Karpas-422 (cell line): ENCODE measurements around the gene IFI16. TPM values are rescaled to one million over a fixed set of nuclear protein-coding genes. Genes with fewer than 3 reads are reported as not detected.
"Not testable (repeated sequence)": the region's sequence is repeated elsewhere in the genome, so short reads cannot be mapped to it uniquely, and the experiment has no call there.

Experiments used
- DNase-seq: peaks from one replicate; pipeline ENCODE4 v3.0.0-alpha.2; 2015
- H2AFZ ChIP-seq: fragments of 200-600 bp; sonication (generic); 2 replicates; pipeline ENCODE4 v1.6.1; 2014; ENCODE audit warnings: antibody characterized with exemption, low read length, mixed read lengths
- H3K27ac ChIP-seq: fragments of 200-600 bp; sonication (generic); 2 replicates; pipeline ENCODE4 v1.5.1; 2014; ENCODE audit warnings: mild to moderate bottlenecking, low read length, moderate library complexity
- H3K27me3 ChIP-seq: fragments of 200-600 bp; sonication (generic); 2 replicates; pipeline ENCODE4 v1.6.1; 2014; ENCODE audit warnings: low read length, mixed read lengths
- H3K36me3 ChIP-seq: fragments of 200-600 bp; sonication (generic); 2 replicates; pipeline ENCODE4 v1.6.1; 2014; ENCODE audit warnings: low read length, mixed read lengths; ENCODE audit not compliant: insufficient read depth
- H3K4me1 ChIP-seq: fragments of 200-600 bp; sonication (generic); 2 replicates; pipeline ENCODE4 v1.6.1; 2014; ENCODE audit warnings: mild to moderate bottlenecking, low read length, mixed read lengths
- H3K4me2 ChIP-seq: fragments of 200-600 bp; sonication (generic); 2 replicates; pipeline ENCODE4 v1.6.1; 2014; ENCODE audit warnings: low read length, low read depth, mild to moderate bottlenecking; ENCODE audit not compliant: poor library complexity, severe bottlenecking
- H3K4me3 ChIP-seq: fragments of 200-600 bp; sonication (generic); 2 replicates; pipeline ENCODE4 v1.5.1; 2014; ENCODE audit warnings: mild to moderate bottlenecking, antibody characterized with exemption, low read length, mixed read lengths
- H3K79me2 ChIP-seq: fragments of 200-600 bp; sonication (generic); 2 replicates; pipeline ENCODE4 v1.6.1; 2014; ENCODE audit warnings: mild to moderate bottlenecking, low read length, mixed read lengths
- H3K9ac ChIP-seq: fragments of 200-600 bp; sonication (generic); 2 replicates; pipeline ENCODE4 v1.6.0; 2014; ENCODE audit warnings: low read length
- H3K9me2 ChIP-seq: fragments of 200-600 bp; sonication (generic), shearing (Covaris generic); replicated peaks from 2 replicates; pipeline ENCODE4 v1.6.0; 2014; ENCODE audit warnings: mild to moderate bottlenecking, low read length, moderate library complexity; ENCODE audit not compliant: insufficient read depth
- H3K9me3 ChIP-seq: fragments of 300-700, 200-600 bp; sonication (generic); 2 replicates; pipeline ENCODE4 v1.6.1; 2014; ENCODE audit warnings: low read length, mixed read lengths
- H4K20me1 ChIP-seq: fragments of 200-600 bp; sonication (generic); 2 replicates; pipeline ENCODE4 v1.6.1; 2014; ENCODE audit warnings: mild to moderate bottlenecking, antibody characterized with exemption, low read length, low read depth; ENCODE audit not compliant: insufficient read depth
- total RNA-seq: library from RNA; depleted of rRNA; stranded (reverse); fragments of >200 nt; shearing (Covaris generic); gene quantifications from 2 replicates; pipeline ENCODE4 v1.2.3, GENCODE V29; 2014; ENCODE audit warnings: low replicate concordance

IFI16 gene
- total RNA-seq, 1 experiment from 2014 or later: 36.3 TPM

DNA sequence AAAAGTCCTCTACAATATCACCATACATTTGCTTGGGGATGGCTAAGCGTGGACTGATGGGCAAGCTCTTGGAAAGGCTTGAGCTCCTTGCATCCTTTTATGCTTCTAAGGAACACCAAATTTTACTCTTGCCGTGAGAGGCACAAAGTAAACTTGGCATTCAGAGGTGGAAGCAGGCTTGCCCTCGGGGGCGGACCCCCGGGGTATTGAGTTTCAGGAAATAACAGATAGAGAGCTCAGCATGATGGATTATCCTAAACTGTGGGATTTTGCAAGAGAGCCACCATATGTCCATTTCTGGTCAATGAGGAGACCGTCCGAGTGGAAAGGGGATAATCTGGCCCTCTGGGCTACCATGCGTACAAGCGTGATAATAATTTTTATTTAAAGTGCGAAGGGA lies 14.0 kb downstream of the IFI16 start:
- Histone ChIP-seq H3K27me3 (no peaks in the 10 kb centered on the region), H3K4me2 (no peak overlapping the region), H3K9me3 (no peaks in the 10 kb centered on the region), H3K4me3 (no peak overlapping the region), H3K27ac (no peak overlapping the region), H3K4me1 (no peaks in the 10 kb centered on the region), H2AFZ (no peak overlapping the region), H3K79me2 (peaks cover 3% of the 10 kb centered on the region; the same call in 1 of the 2 replicates), H4K20me1 (no peaks in the 10 kb centered on the region), H3K9me2 (no peaks in the 10 kb centered on the region), H3K36me3 (0 out of 2 replicates have a peak, but pooled peaks cover 3% of the 10 kb centered on the region), H3K9ac (no peak overlapping the region)
- DNase-seq: no peak

DNA sequence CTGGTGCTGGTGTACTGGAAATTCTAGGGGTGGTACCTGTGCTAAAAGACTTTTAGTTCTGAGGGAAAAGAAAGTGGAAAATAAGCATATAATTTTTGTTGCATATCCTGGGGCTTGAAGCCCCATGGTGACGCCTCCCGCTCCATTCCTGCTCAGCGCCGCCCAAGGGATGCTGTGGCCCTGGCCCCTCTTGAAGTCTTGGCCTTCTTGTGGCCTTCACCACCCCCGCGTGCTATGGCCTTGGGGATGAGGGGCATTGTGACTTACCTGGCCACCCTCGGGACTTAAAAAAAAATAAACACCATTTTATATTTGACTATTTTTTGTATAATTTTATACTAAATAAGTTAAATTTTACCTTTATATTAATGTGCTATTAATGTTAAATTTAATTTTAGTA lies 15.3 kb downstream of the IFI16 start:
- Histone ChIP-seq H3K27ac (no peak overlapping the region), H3K4me3 (no peak overlapping the region), H3K9me2 (no peaks in the 10 kb centered on the region), H3K4me1 (no peaks in the 10 kb centered on the region), H4K20me1 (no peaks in the 10 kb centered on the region), H2AFZ (no peak overlapping the region), H3K4me2 (no peak overlapping the region), H3K27me3 (no peaks in the 10 kb centered on the region), H3K9me3 (no peaks in the 10 kb centered on the region), H3K36me3 (0 out of 2 replicates have a peak, but pooled peaks cover 3% of the 10 kb centered on the region), H3K79me2 (peaks cover 7% of the 10 kb centered on the region; the same call in 1 of the 2 replicates), H3K9ac (no peak overlapping the region)
- no peak for DNase-seq

DNA sequence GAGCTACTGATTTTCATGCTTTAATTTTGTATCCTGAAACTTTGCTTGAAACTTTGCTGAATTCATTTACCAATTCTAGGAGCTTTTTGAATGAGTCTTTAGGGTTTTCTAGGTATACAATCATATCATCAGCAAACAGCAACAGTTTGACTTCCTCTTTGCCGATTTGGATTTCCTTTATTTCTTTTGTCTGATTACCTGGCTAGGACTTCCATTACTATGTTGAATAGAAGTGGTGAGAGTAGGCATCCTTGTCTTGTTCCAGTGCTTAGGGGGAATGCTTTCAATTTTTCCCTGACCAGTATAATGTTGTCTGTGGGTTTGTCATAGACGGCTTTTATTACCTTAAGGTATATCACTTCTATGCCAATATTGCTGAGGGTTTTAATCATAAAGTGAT lies 17.1 kb downstream of the IFI16 start:
- H2AFZ ChIP-seq, H4K20me1 ChIP-seq, H3K9me2 ChIP-seq, H3K9me3 ChIP-seq, H3K4me2 ChIP-seq, H3K27me3 ChIP-seq, DNase-seq, H3K9ac ChIP-seq, H3K4me3 ChIP-seq, H3K4me1 ChIP-seq, H3K36me3 ChIP-seq, H3K27ac ChIP-seq: not testable (repeated sequence)
- peaks cover 11% of the 10 kb centered on the region for H3K79me2 ChIP-seq

DNA sequence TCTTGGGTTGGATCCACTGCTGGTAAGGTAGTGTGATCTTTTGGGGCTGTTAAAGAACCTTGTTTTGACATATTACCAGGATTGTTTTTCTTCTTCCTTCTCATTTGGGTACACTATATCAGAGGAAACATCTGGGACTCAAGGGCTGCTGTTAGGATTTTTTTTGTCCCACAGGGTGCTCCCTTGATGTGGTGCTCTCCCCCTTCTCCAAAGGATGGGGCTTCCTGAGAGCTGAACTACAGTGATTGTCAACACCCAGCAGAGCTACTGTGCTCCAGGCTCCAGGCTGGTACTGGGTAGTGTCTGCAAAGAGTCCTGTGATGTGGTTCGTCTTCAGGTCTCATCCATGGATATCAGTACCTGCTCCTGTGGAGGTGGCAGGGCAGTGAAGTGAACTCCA lies 20.6 kb downstream of the IFI16 start:
- H2AFZ ChIP-seq: no peak overlapping the region
- H3K79me2 ChIP-seq: peaks cover 11% of the 10 kb centered on the region
- 0 out of 2 replicates have a peak, but pooled peaks cover 3% of the 10 kb centered on the region for H3K36me3 ChIP-seq
- no peak overlapping the region for H3K9ac ChIP-seq
- H3K27me3 ChIP-seq: no peaks in the 10 kb centered on the region
- no peaks in the 10 kb centered on the region for H4K20me1 ChIP-seq
- H3K4me3 ChIP-seq: no peak overlapping the region
- no peak for DNase-seq
- H3K4me1 ChIP-seq: no peaks in the 10 kb centered on the region
- H3K4me2 ChIP-seq: no peak overlapping the region
- H3K9me3 ChIP-seq: no peaks in the 10 kb centered on the region
- H3K27ac ChIP-seq: no peak overlapping the region
- H3K9me2 ChIP-seq: no peaks in the 10 kb centered on the region

DNA sequence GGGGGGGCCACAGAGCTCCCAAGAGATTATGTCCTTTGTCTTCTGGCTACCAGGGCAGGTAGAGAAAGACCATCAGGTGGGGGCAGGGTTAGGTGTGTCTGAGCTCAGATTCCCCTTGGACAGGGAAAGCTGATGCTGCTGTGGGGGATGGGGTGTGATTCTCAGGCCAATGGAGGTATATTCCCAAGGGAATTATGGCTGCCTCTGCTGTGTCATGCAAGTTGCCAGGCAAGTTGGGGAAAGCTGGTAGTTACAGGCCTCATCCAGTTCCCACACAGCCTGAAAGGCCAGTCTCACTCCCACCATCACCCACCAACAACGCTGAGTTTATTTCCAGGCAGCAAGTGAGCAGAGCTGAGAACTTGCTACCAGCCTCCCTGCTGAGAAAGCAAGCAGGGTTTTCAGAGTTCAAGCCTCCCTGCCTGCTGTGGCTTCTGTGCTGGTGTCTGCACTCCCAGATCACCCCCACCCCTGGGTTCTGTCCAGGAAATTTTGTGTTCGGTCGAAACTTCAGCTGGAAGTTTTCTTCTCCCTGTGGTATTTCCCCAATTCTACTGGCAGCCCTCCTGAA lies 21.3 kb downstream of the IFI16 start:
- no peak for DNase-seq
- H3K4me2 ChIP-seq: no peak overlapping the region
- no peaks in the 10 kb centered on the region for H3K4me1 ChIP-seq
- H3K27me3 ChIP-seq: no peaks in the 10 kb centered on the region
- H3K9me2 ChIP-seq: no peaks in the 10 kb centered on the region
- no peak overlapping the region for H2AFZ ChIP-seq
- no peaks in the 10 kb centered on the region for H3K9me3 ChIP-seq
- no peak overlapping the region for H3K9ac ChIP-seq
- H3K79me2 ChIP-seq: peaks cover 11% of the 10 kb centered on the region
- H3K27ac ChIP-seq: no peak overlapping the region
- H4K20me1 ChIP-seq: no peaks in the 10 kb centered on the region
- H3K4me3 ChIP-seq: no peak overlapping the region
- peaks cover 3% of the 10 kb centered on the region; the same call in 1 of the 2 replicates for H3K36me3 ChIP-seq

DNA sequence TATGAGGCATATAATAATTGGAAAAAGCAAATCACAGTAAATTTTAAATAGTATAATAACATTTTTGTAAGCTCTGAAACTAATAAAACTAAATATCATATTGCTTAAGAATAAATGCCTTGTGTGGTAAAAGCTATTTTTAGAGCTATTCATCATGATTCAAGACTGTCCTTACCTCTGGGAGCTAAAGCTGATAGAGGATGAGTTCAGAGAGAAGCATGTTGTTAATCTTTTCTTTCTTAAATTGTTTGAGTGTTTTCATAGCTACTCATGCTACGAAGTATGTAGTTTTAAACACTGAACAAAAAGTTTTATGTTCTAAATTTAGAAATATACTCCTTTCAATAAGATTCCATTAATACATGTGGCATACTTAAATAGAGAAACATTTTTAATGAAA lies 30.5 kb downstream of the IFI16 start:
- H3K27ac ChIP-seq: no peak overlapping the region
- H3K79me2 ChIP-seq: no peaks in the 10 kb centered on the region
- H3K4me2 ChIP-seq: no peak overlapping the region
- no peak overlapping the region for H2AFZ ChIP-seq
- H3K9ac ChIP-seq: no peak overlapping the region
- H3K27me3 ChIP-seq: no peaks in the 10 kb centered on the region
- no peaks in the 10 kb centered on the region for H3K9me3 ChIP-seq
- no peak for DNase-seq
- no peak overlapping the region for H3K4me3 ChIP-seq
- no peaks in the 10 kb centered on the region for H3K4me1 ChIP-seq
- no peaks in the 10 kb centered on the region; the same call in 1 of the 2 replicates for H3K36me3 ChIP-seq
- H4K20me1 ChIP-seq: no peaks in the 10 kb centered on the region
- no peaks in the 10 kb centered on the region for H3K9me2 ChIP-seq

DNA sequence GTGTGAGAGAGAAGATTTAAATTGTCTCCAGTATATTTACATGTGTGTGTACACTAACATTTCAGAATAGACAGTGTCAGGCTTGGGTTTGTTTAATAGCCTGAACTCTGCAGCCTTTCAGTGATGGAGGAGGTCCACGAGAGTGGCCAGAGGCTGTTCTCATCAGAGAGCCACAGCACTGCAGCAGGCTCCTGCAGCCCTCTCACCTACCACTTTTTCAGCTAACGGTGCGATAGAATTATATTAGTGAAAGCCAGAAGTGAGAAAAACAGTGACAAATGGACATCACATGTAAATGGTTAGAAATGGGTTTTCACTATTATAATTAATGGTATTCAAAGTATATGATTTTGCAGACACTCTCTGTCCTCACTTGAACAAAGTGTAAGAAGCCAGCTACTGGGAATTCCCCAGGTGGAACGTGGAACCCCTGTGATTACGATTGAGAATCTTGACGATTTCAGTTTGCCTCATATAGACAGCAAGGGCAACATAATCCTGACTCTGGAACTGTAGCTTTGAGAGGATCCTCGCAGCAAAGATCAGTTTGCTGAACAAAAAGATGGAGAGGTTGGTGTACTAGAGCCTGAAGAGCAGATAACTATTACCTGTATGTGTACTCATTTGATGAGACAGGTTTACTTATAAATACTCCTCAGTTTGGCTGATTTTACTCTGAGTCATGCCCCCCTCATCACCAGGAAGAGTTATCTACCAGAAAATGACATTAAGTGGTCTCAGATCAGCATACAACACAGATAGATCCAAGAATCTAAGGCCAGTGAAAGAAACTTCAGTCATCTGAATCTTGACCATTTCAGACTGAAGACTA lies 31.4 kb downstream of the IFI16 start:
- H3K4me1 ChIP-seq: no peaks in the 10 kb centered on the region
- H3K27ac ChIP-seq: no peak overlapping the region
- H3K4me2 ChIP-seq: no peak overlapping the region
- H3K9ac ChIP-seq: no peak overlapping the region
- no peaks in the 10 kb centered on the region for H3K9me2 ChIP-seq
- no peaks in the 10 kb centered on the region for H4K20me1 ChIP-seq
- H3K27me3 ChIP-seq: no peaks in the 10 kb centered on the region
- H2AFZ ChIP-seq: no peak overlapping the region
- no peak for DNase-seq
- no peaks in the 10 kb centered on the region for H3K79me2 ChIP-seq
- no peak overlapping the region for H3K4me3 ChIP-seq
- H3K9me3 ChIP-seq: no peaks in the 10 kb centered on the region
- no peaks in the 10 kb centered on the region for H3K36me3 ChIP-seq

DNA sequence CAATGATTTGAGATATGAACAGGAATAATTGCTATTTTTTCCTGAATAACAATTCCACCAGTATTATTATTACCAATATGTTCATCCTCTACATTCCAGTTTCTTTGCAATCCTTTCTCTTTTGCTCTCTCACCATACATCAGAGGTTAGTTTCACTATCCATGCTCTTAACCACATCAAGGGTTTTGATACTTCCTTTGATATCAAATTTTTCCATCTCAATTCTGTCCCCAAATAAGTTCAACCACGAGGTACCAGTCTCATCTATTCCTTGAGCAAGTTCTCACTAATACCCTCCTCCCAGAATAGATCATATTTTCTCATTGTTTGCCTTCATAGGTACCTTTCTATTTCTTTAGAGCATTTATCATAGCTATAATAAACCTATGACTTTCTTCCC lies 36.8 kb downstream of the IFI16 start:
- DNase-seq, H3K27ac ChIP-seq: not testable (repeated sequence)

More for the DNA sequence above, 36.8 kb downstream of the IFI16 start:
- not testable (repeated sequence) for H3K9ac ChIP-seq, H2AFZ ChIP-seq, H3K4me1 ChIP-seq, H4K20me1 ChIP-seq, H3K36me3 ChIP-seq, H3K9me2 ChIP-seq, H3K4me2 ChIP-seq, H3K9me3 ChIP-seq, H3K27me3 ChIP-seq, H3K79me2 ChIP-seq, H3K4me3 ChIP-seq
